ENCODE results near the gene UBE2G1.

Gene UBE2G1

DNA sequence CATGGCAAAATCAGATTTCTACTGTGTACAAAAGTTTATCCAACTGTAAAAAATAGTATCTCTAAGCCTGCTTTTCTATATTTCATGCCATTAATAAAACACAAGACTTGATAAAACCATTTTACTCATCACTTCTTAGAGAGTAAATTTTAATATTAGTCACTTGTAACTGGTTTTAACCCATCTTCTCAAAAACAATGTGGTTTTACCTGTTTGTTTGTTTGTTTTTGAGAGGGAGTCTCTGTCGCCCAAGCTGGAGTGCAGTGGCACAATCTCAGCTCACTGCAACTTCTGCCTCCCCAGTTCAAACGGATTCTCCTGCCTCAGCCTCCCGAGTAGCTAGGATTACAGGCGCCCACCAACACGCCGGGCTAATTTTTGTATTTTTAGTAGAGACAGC, 32.1 kb downstream of the UBE2G1 start:
- no peak for DNase-seq (ENCODE audit: low spot score)

- no peak for DNase-seq (ENCODE audit: low spot score)
These were observed 33.4 kb downstream of the UBE2G1 start for GRCh38 chr17:4333041-4333440.

- DNase-seq (ENCODE audit: low spot score) = peak; percentile 14
These were observed 34.0 kb downstream of the UBE2G1 start for GRCh38 chr17:4332296-4332970.

DNA sequence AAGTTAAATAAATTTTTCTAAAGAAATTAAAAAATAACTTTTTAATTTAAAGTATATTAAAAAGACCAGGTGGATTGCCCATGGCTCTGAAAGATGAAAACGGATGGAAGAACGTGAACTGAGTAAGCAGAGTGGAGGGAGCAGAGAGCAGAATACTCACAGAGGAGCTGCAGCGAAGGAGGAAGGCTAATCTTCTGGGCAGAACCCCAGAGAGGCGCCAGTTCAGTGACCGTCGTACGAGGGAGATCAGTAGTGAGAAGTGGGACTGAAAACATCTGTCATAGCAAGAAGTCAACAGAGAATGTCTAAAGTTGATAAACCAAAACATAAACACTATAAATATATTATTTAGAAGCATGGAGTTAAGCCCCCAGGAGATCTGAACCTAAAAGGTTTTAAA, 34.9 kb downstream of the UBE2G1 start:
- DNase-seq (ENCODE audit: low spot score) = no peak

DNA sequence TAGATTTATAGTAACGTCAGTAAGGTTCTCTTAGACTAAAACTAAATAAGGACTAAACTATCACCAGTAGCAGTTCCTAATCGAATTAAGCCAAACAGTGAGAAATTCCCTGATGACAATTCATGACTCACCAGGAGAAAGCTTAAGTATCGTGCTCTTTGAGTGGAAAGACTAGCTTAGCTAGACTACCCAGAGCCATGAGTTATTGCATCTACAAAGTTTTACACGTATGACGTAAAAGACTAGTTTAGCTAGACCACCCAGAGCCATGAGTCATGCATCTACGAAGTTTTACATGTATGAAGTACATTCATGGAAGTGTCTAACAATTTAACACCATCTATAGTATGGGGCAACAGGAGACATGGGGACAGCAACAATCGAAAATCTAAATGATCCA, 36.6 kb downstream of the UBE2G1 start:
- no peak for DNase-seq (ENCODE audit: low spot score)

DNA sequence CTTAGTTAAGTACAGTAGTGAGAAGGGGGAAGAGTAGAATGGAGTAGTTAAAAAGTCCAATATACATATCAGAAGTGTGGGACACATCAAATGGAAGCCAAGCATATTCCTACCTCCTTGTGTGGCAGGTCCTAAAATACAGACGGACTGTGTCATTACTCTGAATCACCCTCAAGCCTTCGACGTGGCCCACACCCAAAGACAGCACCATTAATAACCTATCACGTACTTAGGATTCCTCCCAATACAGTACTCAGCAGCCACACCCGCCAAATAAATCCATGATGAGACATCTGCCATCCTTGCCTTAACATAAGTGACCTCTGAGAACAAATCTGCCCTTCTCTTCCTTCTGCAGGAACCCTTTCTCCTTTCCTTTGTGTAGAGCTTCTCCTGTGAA, 38.9 kb downstream of the UBE2G1 start:
- no peak for DNase-seq (ENCODE audit: low spot score)

DNA sequence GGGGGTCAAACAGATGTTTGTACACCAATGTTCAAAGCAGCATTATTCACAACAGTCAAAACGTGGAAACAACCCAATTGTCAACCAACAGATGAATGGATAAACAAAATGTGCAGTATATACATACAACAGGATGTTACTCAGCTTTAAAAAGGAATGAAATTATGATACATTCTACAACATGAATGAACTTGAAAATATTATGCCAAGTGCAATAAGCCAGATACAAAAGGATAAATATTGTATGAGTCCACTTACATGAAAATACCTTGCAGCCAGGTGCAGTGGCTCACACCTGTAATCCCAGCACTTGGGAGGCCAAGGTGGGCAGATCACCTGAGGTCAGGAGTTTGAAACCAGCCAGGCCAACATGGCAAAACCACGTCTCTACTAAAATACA, 39.9 kb downstream of the UBE2G1 start:
- DNase-seq (ENCODE audit: low spot score) = no peak

GRCh38 chr17:4326112-4326511, 40.4 kb downstream of the UBE2G1 start:
- DNase-seq (ENCODE audit: low spot score) = no peak

GRCh38 chr17:4324463-4324862, 42.0 kb downstream of the UBE2G1 start:
- no peak for DNase-seq (ENCODE audit: low spot score)

- no peak for DNase-seq (ENCODE audit: low spot score)
These were observed 47.3 kb downstream of the UBE2G1 start for GRCh38 chr17:4319221-4319620.

DNA sequence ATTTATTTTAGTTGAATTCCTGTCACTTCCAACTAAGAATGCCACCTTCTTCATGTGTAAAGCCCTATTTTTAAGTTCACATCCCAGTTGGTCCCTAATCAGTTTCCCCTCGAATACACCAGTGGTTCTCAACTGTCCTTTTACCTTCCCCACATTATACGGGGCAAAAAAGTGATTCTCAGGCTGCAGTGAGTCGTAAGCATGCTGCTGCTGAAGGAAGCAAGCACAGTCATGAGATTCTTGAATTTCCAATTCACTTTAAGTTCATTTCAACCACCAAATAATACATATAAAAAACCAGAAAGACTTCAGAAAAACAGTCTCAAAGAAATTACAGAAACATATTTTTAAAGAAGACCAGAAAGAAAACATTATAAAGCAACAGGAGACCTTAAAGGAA, 47.9 kb downstream of the UBE2G1 start:
- DNase-seq (ENCODE audit: low spot score) = no peak

- no peak for DNase-seq (ENCODE audit: low spot score)
These were observed 48.3 kb downstream of the UBE2G1 start for GRCh38 chr17:4318186-4318585.

- DNase-seq (ENCODE audit: low spot score) = peak; percentile 52
These were observed 48.9 kb downstream of the UBE2G1 start for GRCh38 chr17:4317610-4318009.

DNA sequence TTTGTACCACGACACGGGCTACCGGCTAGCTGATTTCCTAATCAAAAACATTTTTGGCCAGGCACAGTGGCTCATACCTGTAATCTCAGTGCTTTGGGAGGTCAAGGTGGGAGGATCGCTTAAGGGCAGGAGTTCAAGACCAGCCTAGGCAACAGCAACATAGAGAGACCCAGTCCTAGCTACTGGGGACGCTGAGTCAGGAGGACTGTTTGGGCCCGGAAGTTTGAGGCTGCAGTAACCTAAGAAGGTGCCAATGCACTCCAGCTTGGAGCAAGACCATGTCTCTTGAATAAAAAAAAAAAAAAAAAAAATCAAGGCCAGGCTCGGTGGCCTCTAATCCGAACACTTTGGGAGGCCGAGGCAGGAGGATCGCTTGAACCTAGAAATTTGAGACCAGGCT, 49.8 kb downstream of the UBE2G1 start:
- DNase-seq (ENCODE audit: low spot score) = no peak

DNA sequence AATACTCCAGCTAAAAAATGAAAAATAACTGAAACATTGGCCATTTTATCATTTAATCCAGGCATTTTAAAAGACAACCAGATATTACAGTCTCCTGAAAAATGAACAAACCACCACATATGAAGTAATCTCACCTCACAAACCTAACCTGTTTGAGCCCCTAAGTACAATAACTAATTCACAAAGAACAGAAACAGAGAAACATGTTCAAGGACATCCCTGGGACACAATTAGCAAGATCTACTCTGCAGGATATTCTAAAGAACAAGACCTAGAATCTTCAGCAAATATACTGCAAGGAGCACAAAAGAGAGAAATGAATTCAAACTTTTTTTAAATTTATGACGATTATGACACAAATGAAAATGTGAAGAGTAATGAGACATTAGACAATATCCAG, 51.9 kb downstream of the UBE2G1 start:
- no peak for DNase-seq (ENCODE audit: low spot score)

DNA sequence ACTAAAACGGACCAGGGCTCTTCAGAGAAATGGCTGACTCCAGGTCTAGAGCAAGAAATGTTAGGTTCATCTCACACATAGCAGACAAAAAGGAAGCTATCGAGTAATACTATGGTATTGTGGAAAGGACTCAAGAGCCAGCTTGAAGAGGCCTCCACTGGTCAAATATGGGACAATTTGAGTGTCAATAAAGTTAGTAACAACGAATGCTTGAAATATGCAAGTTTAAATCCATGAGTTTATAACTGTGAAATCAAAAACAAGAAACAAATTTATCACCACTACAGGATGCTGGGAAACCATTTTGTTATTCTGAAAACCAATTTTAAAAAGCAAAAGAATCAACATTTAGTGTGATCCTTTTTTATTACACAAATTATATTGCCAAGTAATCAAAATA, 52.3 kb downstream of the UBE2G1 start:
- DNase-seq (ENCODE audit: low spot score) = no peak

GRCh38 chr17:4313221-4314114, 53.0 kb downstream of the UBE2G1 start:
- DNase-seq (ENCODE audit: low spot score) = no peak

GRCh38 chr17:4310354-4311060, 56.0 kb downstream of the UBE2G1 start:
- peak; percentile 89 for DNase-seq (ENCODE audit: low spot score)

DNA sequence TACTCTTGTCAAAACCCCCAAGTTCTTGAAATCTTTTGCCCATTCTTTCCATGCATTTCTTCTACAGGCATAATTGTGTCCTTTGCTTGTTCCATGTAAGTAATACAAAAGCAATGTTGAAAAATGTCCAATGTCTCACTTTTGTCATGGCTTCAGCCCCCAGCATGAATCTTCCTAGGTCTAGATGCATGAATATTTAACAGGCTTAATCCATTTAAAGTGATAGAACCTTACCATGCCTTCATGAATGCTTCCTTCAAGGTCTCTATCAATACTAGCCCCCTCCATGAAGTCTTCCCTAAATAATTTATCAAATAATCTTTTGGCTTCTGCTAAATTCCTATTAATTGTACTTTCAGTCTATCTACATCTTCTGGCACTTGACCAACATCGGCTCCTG, 56.6 kb downstream of the UBE2G1 start:
- peak; percentile 54 for DNase-seq (ENCODE audit: low spot score)

DNA sequence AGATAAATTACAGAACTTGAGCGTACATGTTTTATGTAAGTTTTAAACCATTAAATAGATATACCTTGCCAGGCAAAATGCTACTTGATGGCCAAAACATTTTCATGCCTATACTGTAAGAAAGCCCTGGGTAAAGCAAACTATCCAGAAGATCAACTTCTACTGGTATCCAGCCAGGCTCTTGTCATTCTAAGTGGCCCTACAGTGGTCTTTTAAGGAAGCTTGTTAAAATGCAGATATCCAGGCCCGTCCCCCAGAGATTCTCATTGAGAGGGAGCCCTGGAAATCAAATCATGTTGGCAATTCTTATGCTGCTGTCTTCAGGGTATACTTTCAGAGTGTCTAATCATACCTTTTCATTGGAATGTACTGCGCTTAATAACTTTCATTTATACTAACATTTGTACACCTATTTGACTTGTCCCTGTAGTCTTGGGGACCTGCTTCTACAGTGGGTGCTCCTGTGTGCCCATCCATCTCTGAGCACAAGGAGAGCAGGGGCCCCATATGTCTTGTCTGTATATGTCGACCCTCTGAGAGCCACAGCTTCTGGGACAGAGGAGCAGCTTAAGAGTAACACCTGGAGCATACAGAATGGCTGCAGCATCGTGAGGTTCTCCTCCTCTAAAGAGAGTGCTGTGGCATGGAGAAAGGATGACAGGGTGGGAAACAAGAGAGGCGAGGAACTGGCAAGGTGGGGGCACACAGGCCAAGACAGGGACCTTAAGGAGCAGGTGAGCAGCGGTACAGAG, 59.1 kb downstream of the UBE2G1 start:
- no peak for DNase-seq (ENCODE audit: low spot score)

- DNase-seq (ENCODE audit: low spot score) = no peak
These were observed 61.3 kb downstream of the UBE2G1 start for GRCh38 chr17:4305224-4305623.

DNA sequence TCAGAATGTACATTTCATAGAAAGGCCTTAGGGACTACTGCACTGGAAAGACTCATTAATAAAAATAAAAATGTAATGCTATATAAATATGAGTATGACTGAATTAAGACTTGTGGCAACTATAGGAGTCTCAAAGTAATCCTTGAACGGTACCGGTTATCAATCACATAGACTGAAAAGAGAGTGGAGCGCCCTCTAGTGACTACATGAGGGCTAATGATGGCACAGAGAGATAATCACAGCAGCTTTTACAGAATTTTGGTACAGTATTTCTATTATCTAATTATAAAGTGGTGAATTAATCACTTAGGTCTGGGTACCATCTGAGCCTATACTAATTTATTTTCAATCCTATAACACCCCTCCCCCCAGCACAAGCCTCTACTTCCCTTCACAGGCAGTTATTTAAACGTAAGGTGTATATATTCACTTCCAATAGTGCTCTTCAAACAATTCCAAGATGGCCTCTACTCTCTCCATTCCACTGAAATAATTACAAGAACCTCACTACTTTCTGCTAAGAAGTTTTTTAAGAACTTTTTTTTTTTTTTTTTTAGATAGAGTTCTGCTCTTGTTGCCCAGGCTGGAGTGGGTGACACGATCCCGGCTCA, 62.0 kb downstream of the UBE2G1 start:
- peak; percentile 72 for DNase-seq (ENCODE audit: low spot score)

Measured in pons (tissue), 1 donor.